SU-DHL-6 (cell line): Measurements from ENCODE around the gene SFT2D3.

Experiments
- CTCF ChIP-seq: fragments of 200-600 bp; sonication (generic); IDR thresholded peaks from one replicate; pipeline ENCODE4 v1.5.1; 2017; ENCODE audit warnings: antibody characterized with exemption, mild to moderate bottlenecking, low read length, moderate library complexity; ENCODE audit not compliant: insufficient read depth, poor library complexity, severe bottlenecking
- EZH2phosphoT487 ChIP-seq: fragments of 200-600 bp; sonication (generic), shearing (Covaris generic); conservative IDR thresholded peaks from 2 replicates; pipeline ENCODE4 v1.6.1; 2018; ENCODE audit warnings: mild to moderate bottlenecking, antibody characterized with exemption, low read length, moderate library complexity, mixed read lengths

- no peak for TF ChIP-seq CTCF
- no peak for TF ChIP-seq EZH2phosphoT487
Measured at GRCh38 chr2:127681976-127682857, 19.1 kb upstream of the SFT2D3 start.
